PC-9 (cell line): ENCODE data around the gene TLE4.

Source experiments
- CTCF ChIP-seq: fragments of 200-600 bp; sonication (generic); conservative IDR thresholded peaks from 2 replicates; pipeline ENCODE4 v1.6.1; 2017; ENCODE audit warnings: mixed run types, antibody characterized with exemption, mild to moderate bottlenecking, moderate library complexity
- EZH2 ChIP-seq: fragments of 200-600 bp; sonication (generic); IDR thresholded peaks from 2 replicates; pipeline ENCODE4 v1.8.0; 2017; ENCODE audit warnings: antibody characterized with exemption, low read depth

DNA sequence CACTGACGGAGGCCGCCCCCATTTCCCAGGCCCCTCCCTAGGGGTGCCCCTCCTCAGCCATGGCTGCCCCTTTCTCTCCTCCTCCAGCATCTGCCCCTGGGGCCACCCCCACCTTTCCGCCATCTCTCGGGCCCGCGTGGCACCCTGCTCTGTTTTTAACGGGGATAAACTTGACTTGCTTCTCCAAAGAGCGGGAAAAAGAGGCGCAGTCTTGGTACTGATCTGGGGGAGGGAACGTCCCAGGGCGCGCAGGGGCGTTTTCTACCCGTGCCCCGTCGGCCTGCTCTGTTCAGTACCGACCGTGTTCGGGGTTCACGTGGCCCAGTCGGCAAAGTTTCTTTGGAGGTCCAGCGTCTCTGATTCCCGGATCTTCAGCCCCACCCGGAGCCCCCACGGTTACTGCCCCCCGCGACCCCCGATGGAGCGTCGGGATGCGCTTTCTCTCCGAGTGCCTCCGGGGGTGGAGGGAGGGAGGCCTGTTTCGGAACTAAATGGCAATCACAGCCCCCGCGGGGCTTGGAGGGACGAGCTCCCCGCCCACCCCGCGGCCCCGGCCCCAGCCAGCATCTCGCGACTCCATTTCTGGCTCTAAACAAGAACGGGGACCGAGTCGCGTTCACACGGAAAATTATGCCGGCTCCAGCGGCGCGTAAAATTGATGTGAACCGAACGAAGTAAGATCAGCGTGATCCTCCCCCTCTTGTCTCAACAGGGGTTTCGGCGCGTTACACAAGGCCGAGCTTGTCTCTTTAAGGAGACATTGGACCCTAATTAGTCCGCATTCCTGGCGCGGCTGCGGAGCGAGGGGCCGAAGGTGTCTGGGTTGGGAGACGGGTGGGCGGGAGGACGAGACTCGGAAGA lies 1.1 kb upstream of the TLE4 start:
- no peak for TF ChIP-seq CTCF
- TF ChIP-seq EZH2 = no peak
